Measurements from ENCODE around the gene RAB3D.
"Not testable (repeated sequence)": the region's sequence is repeated elsewhere in the genome, so short reads cannot be mapped to it uniquely, and the experiment has no call there.

RAB3D gene, protein sequence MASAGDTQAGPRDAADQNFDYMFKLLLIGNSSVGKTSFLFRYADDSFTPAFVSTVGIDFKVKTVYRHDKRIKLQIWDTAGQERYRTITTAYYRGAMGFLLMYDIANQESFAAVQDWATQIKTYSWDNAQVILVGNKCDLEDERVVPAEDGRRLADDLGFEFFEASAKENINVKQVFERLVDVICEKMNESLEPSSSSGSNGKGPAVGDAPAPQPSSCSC

DNA sequence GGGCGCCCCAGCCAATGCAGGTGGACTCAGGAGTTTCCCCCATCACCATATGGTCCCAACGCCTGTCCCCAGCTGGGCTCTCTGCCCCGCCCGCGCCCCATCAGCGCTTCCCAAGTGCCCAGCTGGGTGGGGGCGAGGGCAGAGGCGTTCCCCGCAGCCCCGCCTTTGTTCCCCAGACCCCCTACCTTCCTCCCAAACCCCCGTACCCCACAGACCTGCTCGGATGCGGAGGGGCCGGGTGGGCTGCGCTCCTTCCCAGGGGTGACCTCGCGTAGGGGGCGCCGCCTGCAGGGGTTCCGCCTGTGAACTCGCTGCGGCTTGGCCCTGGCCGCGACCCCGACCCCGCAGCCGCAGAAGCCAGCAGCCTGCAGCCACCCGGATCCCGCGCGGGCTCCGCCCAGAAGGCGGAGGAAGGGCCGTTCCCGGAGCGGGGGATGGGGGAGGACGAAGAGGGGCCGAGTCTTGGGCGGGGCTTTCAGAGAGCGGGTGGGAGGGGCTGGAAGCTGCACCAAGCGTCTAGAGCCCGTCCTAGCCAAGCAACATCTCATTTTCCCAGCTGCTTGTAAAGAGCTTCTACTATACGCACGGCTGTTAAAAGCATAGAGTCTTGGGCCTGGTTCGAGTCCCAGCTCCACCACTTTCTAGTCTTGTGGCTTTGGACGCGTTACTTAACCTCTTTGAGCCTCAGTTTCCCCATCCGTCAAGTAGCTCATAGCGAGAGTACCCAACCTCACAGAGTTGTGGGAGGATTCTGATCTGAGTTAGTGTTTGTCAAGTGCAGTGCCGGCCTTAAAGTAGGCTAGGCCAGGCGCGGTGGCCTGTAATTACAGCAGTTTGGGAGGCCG lies at the start of gene RAB3D:
Gene RAB3D, minus strand, starts transcription at position 404 of the 845 bp plus-strand sequence. CDS start 2,258 bp downstream, outside the sequence.
- DNase-seq (ENCODE audit: low read depth): peak; percentile 38
- H3K4me3 ChIP-seq (ENCODE audit: low read depth, low read length): peak within 1 kb of the TSS; percentile 49

DNA sequence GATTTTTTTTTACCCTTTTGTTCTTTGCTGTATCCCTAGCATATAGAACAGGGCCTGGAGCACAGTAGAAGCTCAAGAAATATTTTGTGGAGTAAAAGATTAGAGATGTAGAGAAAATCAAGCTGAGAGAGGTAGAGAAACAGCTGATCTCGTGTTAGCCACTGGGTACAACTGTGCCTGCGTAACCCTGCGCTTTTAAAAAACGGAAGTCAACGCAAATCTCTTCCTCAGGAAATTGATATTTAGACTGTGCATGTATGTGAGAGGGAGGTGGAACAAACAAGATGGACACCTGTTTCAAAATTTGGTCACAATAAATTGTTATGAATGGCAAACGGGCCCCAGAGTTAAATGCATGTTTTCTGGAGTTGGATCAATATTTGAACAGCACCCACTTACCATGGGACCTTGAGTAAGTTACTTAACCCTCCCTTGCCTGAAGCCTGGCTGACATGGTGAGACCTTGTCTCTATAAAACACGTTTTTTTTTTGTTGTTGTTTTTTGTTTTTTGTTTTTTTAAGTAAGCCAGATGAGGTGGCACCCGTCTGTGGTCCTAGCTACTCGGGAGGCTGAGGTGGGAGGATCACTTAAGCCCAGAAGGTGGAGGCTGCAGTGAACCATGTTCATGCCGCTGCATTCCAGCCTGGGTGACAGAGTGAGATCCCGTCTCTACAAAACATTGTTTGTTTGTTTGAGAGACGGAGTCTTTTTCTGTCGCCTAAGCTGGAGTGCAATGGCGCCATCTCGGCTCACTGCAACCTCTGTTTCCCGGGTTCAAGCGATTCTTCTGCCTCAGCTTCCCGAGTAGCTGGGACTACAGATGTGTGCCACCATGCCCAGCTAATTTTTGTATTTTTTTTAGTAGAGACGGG lies 47.9 kb upstream of the RAB3D start:
- DNase-seq (ENCODE audit: low read depth): no peak

DNA sequence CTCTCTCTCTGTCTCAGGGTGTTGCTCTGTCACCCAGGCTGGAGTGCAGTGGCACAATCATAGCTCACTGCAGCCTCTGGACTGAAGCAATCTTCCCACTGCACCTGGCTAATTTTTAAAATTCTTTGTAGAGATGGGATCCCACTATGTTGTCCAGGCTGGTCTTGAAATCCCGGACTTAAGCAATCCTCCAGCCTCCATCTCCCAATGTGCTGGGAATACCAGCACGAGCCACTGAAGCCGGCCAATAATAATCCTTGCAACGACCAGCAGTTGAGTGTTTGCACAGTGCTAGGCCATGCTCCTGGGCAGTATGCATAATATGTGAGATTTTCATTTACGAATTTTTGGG lies 45.3 kb upstream of the RAB3D start:
- no peak for DNase-seq (ENCODE audit: low read depth)
- no peak overlapping the region for H3K4me3 ChIP-seq (ENCODE audit: low read depth, low read length)

More for the DNA sequence above, 47.9 kb upstream of the RAB3D start:
- no peak overlapping the region for H3K4me3 ChIP-seq (ENCODE audit: low read depth, low read length)

DNA sequence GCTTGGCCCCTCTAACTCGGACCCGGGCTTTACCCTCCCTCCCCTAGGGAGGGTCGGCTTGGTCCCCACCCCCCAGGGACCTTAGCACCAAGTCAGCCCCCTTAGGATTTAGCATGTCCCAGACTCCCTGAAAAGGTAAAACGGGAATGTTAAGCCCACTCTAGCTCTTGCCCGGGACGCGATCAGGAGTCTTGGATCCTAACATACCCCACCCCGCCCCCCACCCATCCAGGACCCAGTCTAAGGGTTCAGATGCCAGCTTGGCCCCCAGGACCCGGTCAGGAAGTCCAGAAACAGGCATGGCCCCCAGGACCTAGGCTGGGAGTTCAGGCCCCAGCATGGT lies 44.2 kb upstream of the RAB3D start:
- peak overlapping the region; percentile 47 for H3K4me3 ChIP-seq (ENCODE audit: low read depth, low read length)

DNA sequence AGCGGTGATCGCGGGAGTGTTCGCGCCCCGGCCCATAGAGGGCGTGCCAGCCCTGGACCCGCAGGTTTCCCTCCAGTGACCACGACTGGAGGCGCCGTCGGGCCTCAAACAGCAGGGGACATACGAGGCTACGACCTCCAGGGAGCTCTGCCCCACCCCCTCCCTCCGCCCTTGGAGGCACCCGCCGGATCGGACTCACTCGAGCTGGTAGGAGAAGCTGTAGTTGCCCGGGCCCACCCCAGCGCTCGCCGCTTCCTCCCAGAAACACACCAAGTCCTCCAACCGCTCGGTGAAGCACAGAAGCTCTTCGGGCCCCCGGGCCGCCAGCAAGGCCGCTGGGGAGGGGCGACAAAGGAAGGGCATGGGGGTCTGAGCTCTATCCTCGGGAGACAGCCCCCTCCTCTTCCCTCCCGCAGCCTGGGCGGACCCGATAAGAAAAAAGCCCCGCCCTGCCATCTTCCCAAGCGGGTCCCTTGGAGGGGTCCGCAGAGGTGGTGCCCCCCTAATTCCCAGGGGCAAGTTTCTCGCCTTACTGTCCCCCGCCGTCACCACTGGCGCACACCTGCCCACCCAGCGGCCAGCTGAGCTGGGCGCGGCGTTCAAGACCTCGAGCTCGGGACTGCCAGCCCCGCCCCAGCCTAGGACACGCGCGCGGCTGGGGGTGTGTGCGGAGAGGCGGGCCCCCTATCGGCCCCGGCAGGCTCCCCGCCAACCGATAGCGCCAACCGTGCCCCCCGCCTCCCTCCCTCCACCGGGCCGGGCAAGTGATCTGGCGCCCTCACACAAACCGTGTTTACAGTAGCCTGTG lies 43.6 kb upstream of the RAB3D start:
- H3K4me3 ChIP-seq (ENCODE audit: low read depth, low read length): peak overlapping the region; percentile 47
- DNase-seq (ENCODE audit: low read depth): no peak

More for the DNA sequence above, 44.2 kb upstream of the RAB3D start:
- DNase-seq (ENCODE audit: low read depth): no peak

DNA sequence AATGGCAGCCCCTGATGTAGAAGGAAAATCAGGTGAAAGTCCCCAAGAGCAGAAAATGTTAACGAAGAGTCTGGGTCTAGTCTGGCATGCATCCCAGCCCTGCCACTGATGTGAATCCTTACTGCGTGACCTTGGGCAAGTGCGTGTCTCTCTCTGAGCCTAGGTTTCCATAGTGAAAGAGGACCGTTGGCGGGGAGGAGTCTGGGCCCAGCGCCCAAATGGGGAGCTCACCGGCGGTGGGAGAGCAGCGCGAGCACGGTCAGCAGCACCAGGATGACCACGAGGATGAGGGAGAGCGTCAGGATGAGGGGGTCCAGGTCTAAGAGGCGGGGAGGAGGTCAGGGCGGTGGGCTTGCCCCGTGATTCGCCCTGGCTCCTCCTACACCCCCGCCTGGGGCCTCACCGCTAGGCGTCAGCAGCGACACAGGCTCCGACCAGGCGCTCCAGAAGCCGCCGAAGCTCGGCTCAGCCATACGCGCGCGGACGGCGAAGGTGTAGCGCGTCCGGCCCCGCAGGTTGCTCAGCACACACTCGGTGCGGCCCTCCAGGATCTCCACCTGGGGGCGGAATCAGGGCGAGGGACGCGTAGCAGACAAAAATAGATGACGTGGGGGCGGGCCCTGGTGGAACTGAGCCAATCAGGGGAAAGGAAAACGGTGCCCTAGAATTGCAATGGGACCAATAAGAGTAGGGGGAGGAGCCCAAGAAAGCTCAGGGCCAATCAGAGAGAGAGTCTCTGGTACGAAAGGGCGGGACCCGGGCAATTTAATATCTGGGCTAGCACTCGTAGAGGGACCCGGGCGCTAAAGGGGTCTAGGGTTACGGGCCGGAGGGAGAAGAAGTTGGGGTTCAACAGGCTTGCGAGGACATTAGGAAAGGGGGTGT lies 41.4 kb upstream of the RAB3D start:
- H3K4me3 ChIP-seq (ENCODE audit: low read depth, low read length): peak overlapping the region; percentile 73
- DNase-seq (ENCODE audit: low read depth): peak; percentile 74

DNA sequence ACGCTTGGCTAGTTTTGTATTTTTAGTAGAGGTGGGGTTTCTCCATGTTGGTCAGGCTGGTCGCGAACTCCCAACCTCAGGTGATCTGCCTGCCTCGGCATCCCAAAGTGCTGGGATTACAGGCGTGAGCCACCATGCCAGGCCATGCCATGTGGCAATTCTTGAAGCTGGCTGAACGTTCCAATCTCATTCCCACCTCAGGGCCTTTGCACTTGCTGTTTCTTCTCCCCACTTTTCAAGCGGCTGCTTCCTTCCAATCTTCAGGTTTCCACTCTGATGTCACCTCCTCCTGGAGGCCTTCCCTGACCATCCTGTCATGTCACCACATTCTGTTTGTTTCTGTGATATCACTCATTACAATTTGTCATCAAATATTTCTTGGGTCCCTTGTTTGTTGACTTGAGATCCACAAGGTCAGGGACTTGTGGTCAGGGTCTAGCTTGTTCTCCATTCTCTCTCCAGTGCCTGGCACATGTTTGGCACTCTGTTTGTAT lies 40.4 kb upstream of the RAB3D start:
- H3K4me3 ChIP-seq (ENCODE audit: low read depth, low read length): no peak overlapping the region
- DNase-seq (ENCODE audit: low read depth): no peak

DNA sequence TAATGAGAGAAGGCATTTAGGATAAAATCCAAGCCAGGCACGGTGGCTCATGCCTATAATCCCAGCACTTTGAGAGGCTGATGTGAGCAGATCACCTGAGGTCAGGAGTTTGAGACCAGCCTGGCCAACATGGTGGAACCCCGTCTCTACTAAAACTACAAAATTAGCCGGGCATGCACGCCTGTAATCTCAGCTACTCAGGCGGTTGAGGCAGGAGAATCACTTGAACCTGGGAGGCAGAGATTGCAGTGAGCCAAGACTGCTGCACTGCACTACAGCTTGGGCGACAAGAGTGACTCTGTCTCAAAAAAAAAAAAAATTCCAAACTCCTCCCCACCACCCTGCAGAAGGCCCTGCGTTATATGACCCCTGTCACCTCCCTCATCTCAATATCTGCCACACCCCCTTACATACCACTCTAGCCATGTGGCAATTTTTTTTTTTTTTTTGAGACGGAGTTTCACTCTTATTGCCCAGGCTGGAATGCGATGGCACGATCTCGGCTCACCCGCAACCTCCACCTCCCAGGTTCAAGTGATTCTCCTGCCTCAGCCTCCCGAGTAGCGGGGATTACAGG lies 39.9 kb upstream of the RAB3D start:
- not testable (repeated sequence) for DNase-seq (ENCODE audit: low read depth); H3K4me3 ChIP-seq (ENCODE audit: low read depth, low read length)

DNA sequence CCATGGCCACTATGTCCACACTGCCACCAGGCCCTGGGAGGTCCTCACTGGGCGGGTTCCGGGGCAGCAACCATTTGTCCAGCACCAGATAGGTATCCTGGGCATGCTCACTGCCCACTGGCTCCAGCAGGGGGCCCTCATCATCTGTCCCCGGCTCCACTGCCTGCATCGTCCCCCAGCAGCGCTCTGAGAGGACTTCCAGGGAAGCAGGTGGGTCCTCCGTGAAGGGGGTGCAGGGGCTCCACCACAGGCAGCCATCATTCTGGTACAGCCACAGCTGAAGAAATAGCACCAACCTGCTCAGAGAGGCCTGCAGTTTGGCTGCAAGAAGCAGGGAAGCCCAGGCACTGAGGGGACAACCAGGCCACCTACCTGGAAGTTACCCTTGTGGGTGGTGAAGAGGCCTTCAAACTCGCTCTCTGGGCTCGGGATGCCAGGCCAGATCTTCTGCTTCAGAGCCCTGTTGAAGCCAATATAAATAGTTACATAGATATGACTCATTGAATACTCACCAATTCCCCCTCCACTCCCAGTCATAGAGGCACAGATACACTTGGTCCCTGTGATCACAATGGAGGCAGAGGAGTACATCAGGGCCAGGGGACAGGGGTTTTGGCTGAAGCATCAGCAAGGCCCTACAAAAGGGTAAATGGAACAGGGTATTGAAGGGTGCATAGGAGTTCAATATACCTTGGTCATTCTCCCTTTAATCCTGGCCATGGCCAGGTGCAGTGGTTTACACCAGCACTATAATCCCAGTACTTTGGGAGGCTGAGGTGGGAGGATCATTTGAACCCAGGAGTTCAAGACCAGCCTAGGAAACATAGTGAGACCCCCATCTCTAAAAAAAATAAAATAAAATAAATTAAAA lies 39.1 kb upstream of the RAB3D start:
- no peak overlapping the region for H3K4me3 ChIP-seq (ENCODE audit: low read depth, low read length)
- DNase-seq (ENCODE audit: low read depth): peak; percentile 58

DNA sequence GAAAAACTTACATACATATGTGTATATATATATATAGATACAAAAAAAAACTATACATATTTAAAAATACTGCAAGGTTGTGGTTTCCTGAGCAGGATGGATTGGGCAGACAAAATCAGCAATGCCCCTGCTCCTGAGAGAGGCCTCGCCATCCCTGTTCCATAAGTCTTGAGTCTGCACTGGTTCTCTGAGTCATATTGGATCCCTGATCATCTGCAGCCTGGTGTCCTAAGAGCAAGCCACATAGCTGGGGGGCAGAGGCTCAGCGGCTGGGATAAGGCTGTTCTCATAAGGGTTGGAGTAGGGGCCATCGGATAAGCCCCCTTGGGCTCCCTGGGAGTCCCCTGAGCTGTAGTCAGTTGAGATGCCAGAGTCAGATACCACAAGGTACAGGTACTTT lies 38.3 kb upstream of the RAB3D start:
- no peak for DNase-seq (ENCODE audit: low read depth)
- H3K4me3 ChIP-seq (ENCODE audit: low read depth, low read length): no peak overlapping the region

DNA sequence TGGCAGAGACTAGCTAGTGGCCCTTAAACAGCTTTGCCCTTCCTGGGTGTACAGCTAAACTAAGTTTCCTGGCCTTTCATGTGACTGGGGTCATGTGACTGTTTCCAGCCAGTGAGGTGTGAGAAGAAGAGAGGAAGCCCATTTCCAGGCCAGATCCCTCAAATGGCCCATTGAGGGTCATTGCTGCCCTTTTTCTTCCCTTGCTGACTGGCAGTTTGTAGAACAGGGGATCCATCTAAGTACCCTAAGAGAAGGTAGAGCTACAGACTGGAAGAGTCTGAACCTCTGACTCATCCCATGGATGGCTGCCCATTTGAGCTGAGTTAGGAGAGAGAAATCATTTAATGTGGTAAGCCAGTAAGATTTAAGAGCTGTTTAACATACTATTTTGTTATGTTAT lies 37.8 kb upstream of the RAB3D start:
- H3K4me3 ChIP-seq (ENCODE audit: low read depth, low read length): no peak overlapping the region
- DNase-seq (ENCODE audit: low read depth): peak; percentile 69

DNA sequence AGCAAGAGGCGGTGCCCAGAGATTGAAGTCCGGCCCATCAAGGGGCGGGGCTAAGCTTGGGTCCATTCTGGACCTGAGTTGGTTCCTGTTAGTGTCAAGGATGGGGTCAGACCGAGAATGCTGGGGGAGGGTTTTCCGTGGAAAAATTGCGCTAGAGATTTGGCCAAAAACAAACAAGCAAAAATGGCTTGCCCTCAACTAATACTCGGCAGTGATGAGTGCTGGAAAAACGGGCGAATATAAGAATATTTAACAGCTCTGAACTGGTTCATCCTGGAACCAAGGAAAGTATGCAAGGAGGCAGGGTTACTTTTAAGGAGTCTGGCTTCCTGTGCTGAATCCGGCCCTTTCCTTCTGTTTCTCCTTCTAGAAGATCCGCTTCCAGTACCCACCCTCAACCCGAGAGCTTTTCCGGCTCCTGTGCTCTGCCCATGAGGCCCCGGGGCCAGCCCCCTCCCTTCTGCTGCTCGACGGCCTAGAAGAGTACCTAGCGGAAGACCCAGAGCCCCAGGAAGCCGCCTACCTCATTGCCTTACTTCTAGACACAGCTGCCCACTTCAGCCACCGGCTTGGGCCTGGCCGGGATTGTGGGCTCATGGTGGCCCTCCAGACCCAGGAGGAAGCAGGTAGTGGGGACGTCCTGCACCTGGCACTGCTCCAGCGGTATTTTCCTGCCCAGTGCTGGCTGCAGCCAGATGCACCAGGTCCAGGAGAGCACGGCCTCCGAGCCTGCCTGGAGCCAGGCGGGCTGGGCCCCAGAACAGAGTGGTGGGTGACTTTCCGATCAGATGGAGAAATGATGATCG lies 35.9 kb upstream of the RAB3D start:
- no peak for DNase-seq (ENCODE audit: low read depth)
- H3K4me3 ChIP-seq (ENCODE audit: low read depth, low read length): peak overlapping the region; percentile 69

DNA sequence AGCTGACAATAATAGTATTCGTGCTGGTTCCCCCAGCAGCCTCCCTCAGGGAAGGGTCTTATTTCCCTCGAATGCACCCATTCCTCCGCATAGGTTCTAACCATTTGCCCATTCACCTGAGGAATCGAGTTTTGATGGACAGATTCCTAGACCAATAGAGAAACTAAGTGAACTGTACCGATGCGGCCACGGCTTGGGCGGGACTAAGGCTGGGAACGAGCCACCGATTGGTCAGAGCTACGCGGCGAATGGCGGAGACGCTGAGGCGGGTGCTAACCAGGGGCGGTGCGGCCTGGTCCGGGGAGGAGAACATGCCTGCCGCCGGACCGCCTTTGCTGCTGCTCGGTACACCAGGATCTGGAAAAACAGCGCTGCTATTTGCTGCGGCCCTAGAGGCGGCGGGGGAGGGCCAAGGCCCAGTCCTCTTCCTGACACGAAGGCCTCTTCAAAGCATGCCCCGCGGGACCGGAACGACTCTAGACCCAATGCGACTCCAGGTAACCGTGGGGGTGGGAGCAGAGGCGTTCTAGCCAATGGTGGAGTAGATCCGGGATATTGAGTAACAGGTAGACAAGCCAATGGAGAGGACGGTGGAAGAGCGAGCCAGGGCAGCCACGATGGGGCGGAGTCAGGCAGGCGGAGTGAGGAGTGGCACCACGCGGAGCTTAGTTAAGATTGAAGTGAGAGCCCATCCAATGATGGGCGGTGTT lies 35.1 kb upstream of the RAB3D start, which contains the start of gene SWSAP1:
Gene SWSAP1, plus strand, starts transcription at position 234 of the 710 bp plus-strand sequence. Its CDS starts 15 bp downstream, at position 249.
- peak within 1 kb of the TSS; percentile 69 for H3K4me3 ChIP-seq (ENCODE audit: low read depth, low read length)
- peak; percentile 98 for DNase-seq (ENCODE audit: low read depth)

DNA sequence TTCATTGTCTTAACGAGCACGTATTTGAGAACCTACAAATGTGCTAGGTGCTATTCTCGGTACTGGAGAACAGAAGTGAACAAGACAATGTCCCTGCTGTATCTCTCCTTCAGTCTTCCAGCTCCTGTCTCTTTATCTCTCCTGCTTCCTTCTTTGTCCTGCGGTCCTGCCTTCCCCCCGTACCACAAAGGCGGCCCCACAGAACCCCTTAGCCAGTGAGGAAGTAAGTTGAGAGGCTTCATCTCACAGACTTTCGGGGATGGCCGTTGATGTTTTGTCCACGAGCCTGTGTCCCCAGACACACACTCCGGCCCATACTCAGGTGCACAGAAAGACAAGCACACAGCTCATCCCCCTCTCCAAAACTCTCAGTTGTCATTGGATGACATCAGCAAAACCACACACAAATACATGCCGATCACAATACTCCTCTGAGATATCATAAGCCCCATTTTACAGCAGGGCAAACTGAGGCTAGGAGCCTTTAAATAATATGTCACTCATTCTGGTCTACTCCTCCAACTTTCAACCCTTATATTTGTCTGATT lies 34.5 kb upstream of the RAB3D start:
- DNase-seq (ENCODE audit: low read depth): no peak
- peak overlapping the region; percentile 69 for H3K4me3 ChIP-seq (ENCODE audit: low read depth, low read length)

DNA sequence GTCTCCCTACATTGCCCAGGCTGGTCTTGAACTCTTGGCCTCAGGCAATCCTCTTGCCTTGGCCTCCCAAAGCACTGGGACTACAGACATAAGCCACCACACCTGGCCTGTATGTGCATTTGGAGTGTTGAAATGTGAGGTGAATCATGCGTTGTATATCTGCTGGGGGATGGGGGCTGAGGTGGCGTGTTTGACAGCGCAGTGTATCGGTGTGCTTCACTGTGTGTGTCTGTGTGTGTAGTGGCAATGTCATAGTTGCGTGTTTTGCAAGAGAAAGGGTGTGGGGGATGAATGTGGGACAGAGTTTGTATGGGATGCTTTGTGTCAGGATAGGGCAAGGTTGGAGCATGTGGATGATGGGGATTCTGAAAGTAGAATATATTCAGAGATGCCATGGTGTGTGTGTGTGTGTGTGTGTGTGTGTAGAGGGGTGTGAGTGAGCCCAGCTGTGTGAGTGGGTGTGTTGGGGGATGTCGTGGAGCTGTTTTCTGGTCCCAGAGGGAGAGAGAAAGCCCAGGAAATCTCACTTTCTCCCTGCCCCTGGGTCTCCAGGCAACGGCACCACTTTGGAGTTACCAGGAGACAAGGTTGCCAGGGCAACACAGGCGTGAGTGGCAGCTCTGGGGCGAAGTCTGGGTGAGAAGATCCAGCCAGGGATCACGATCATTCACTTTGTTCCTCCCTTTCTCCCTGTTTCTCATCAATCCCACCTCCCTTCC lies 33.9 kb upstream of the RAB3D start:
- H3K4me3 ChIP-seq (ENCODE audit: low read depth, low read length): no peak overlapping the region
- DNase-seq (ENCODE audit: low read depth): no peak

Data from skeletal muscle cell (primary cell).